Kidney epithelial cell (primary cell): ENCODE data around the gene C5orf58. TPM values are rescaled to one million over a fixed set of nuclear protein-coding genes. Genes with fewer than 3 reads are reported as not detected.

Source experiments
- DNase-seq: peaks from one replicate; pipeline ENCODE4 v3.0.0-alpha.2; 2010; ENCODE audit warnings: low read depth
- H3K27me3 ChIP-seq: 2 replicates; pipeline ENCODE4 v1.6.0; 2011; ENCODE audit warnings: low read length; ENCODE audit not compliant: control insufficient read depth, insufficient read depth
- H3K36me3 ChIP-seq: 2 replicates; pipeline ENCODE4 v1.5.1; 2011; ENCODE audit warnings: low read length; ENCODE audit not compliant: control insufficient read depth, insufficient read depth
- H3K4me3 ChIP-seq: 2 replicates; pipeline ENCODE4 v1.5.1; 2011; ENCODE audit warnings: low read depth, mild to moderate bottlenecking, control low read depth, low read length
- CTCF ChIP-seq: IDR thresholded peaks from 2 replicates; pipeline ENCODE4 v1.5.1; 2011; ENCODE audit warnings: mild to moderate bottlenecking, moderate library complexity, low read length, control low read depth, inconsistent platforms; ENCODE audit not compliant: insufficient read depth, poor library complexity, severe bottlenecking
- total RNA-seq: library from RNA; depleted of rRNA; stranded (reverse); fragments of >200 nt; gene quantifications from 2 replicates; pipeline ENCODE4 v1.2.3, GENCODE V29; 2015

Gene C5orf58
- total RNA-seq, 1 donor from 2014 or later = not detected

- no peak for TF ChIP-seq CTCF
- no peak for DNase-seq
- Histone ChIP-seq H3K36me3 (no peaks in the 10 kb centered on the region), H3K27me3 (no peaks in the 10 kb centered on the region), H3K4me3 (no peak overlapping the region)
Observed at GRCh38 chr5:170280011-170280493, 47.3 kb downstream of the C5orf58 start.

- no peak overlapping the region for H3K4me3 ChIP-seq
- H3K27me3 ChIP-seq = no peaks in the 10 kb centered on the region
- TF ChIP-seq CTCF = no peak
- no peaks in the 10 kb centered on the region for H3K36me3 ChIP-seq
- DNase-seq = no peak
Observed at GRCh38 chr5:170283296-170283695, 50.5 kb downstream of the C5orf58 start.

DNA sequence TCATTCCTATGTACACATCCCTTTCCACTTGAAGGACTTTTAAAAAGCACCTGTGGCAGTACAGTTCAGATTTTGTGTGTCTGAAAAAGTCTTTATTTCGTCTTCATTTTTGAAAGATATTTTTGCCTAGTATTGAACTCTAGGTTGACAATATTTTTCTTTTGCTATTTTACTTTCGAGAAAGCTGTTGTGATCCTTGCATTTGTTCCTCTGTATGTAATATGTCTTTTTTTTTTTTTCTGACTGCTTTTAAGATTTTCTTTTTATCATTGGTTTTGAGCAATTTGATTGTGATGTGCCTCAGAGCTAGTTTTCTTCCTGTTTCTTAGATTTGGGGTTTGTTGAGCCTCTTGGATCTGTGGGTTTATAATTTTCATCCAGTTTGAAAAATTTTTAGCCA, 51.4 kb downstream of the C5orf58 start:
- TF ChIP-seq CTCF = no peak
- no peak overlapping the region for H3K4me3 ChIP-seq

DNA sequence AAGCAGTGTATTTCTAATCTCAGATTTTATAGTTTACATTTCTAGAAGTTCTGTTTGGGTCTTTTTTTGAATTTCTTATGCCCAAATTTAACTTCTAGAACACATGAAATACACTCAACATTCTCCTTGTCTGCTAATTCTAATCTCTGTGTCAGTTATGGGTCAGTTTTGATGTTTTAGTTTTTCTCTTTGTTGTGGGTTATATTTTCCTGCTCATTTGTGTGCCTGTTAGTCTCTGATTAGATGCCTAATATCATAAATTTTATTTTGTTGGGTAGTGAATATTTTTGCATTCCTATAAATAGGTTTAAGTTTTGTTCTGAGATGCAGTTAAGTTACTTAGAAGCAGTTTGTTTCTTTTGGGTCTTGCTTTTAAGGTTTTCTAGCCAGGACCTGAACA, 52.4 kb downstream of the C5orf58 start:
- Histone ChIP-seq H3K27me3 (no peaks in the 10 kb centered on the region), H3K36me3 (no peaks in the 10 kb centered on the region), H3K4me3 (no peak overlapping the region)
- no peak for TF ChIP-seq CTCF
- no peak for DNase-seq

More for the DNA sequence above, 51.4 kb downstream of the C5orf58 start:
- Histone ChIP-seq H3K36me3 (no peaks in the 10 kb centered on the region), H3K27me3 (no peaks in the 10 kb centered on the region)
- no peak for DNase-seq

GRCh38 chr5:170286386-170286925, 53.7 kb downstream of the C5orf58 start:
- DNase-seq = no peak
- no peak overlapping the region for H3K4me3 ChIP-seq
- no peaks in the 10 kb centered on the region for H3K36me3 ChIP-seq
- no peaks in the 10 kb centered on the region for H3K27me3 ChIP-seq
- no peak for TF ChIP-seq CTCF

- H3K27me3 ChIP-seq = no peaks in the 10 kb centered on the region
- no peaks in the 10 kb centered on the region for H3K36me3 ChIP-seq
- no peak overlapping the region for H3K4me3 ChIP-seq
- no peak for TF ChIP-seq CTCF
- no peak for DNase-seq
Observed at GRCh38 chr5:170287532-170287931, 54.7 kb downstream of the C5orf58 start.
